Astrocyte (in vitro differentiated cells and primary cell): Measurements from ENCODE around the gene AVPR2. TPM values are rescaled to one million over a fixed set of nuclear protein-coding genes. Genes with fewer than 3 reads are reported as not detected.

Source experiments
- DNase-seq: peaks from one replicate; pipeline ENCODE4 v3.0.0-alpha.2; 2010; ENCODE audit warnings: low read depth
- FAIRE-seq: peaks from 2 replicates; lab custom pipeline; 2011; peaks lifted over from hg19 to GRCh38; lab: Jason Lieb, UNC
- H2AFZ ChIP-seq: 2 replicates; pipeline ENCODE4 v1.6.0; 2012; ENCODE audit warnings: low read depth, low read length, inconsistent platforms
- H3K27ac ChIP-seq: 2 replicates; pipeline ENCODE4 v1.5.1; 2011; ENCODE audit warnings: low read depth, low read length, inconsistent platforms
- H3K27me3 ChIP-seq: 2 replicates; pipeline ENCODE4 v1.6.0; 2011; ENCODE audit warnings: low read length, inconsistent platforms; ENCODE audit not compliant: insufficient read depth
- H3K36me3 ChIP-seq: 2 replicates; pipeline ENCODE4 v1.5.1; 2011; ENCODE audit warnings: low read length, inconsistent platforms; ENCODE audit not compliant: insufficient read depth
- H3K4me1 ChIP-seq: 2 replicates; pipeline ENCODE4 v1.5.1; 2011; ENCODE audit warnings: low read length, inconsistent platforms; ENCODE audit not compliant: insufficient read depth
- H3K4me2 ChIP-seq: 2 replicates; pipeline ENCODE4 v1.6.0; 2012; ENCODE audit warnings: low read length, inconsistent platforms
- H3K4me3 ChIP-seq: 2 replicates; pipeline ENCODE4 v1.5.1; 2011; ENCODE audit warnings: low read depth, mild to moderate bottlenecking, low read length, inconsistent platforms; ENCODE audit not compliant: insufficient read depth
- H3K79me2 ChIP-seq: 2 replicates; pipeline ENCODE4 v1.6.0; 2012; ENCODE audit warnings: mild to moderate bottlenecking, low read length, inconsistent platforms; ENCODE audit not compliant: insufficient read depth
- H3K9ac ChIP-seq: 2 replicates; pipeline ENCODE4 v1.6.0; 2012; ENCODE audit warnings: mild to moderate bottlenecking, low read length, inconsistent platforms
- H3K9me3 ChIP-seq: 2 replicates; pipeline ENCODE4 v1.5.1; 2012; ENCODE audit warnings: low read depth, mild to moderate bottlenecking, low read length, inconsistent platforms; ENCODE audit not compliant: insufficient read depth
- H4K20me1 ChIP-seq: 2 replicates; pipeline ENCODE4 v1.6.0; 2012; ENCODE audit warnings: low read length, inconsistent platforms; ENCODE audit not compliant: insufficient read depth
- H3K27ac Mint-ChIP-seq: one replicate; pipeline ENCODE4 v1.8.0; 2021; ENCODE audit warnings: mild to moderate bottlenecking, mixed read lengths; ENCODE audit not compliant: unreplicated experiment
- H3K27me3 Mint-ChIP-seq: one replicate; pipeline ENCODE4 v1.8.0; 2021; ENCODE audit warnings: low read depth, mixed read lengths; ENCODE audit not compliant: unreplicated experiment
- H3K36me3 Mint-ChIP-seq: one replicate; pipeline ENCODE4 v1.8.0; 2021; ENCODE audit warnings: low read depth, mixed read lengths; ENCODE audit not compliant: unreplicated experiment
- H3K4me1 Mint-ChIP-seq: one replicate; pipeline ENCODE4 v1.8.0; 2021; ENCODE audit warnings: low read depth, mixed read lengths; ENCODE audit not compliant: unreplicated experiment
- H3K4me3 Mint-ChIP-seq: one replicate; pipeline ENCODE4 v1.8.0; 2021; ENCODE audit warnings: mild to moderate bottlenecking, moderate library complexity, mixed read lengths; ENCODE audit not compliant: unreplicated experiment
- H3K9me3 Mint-ChIP-seq: one replicate; pipeline ENCODE4 v1.8.0; 2021; ENCODE audit warnings: mild to moderate bottlenecking, mixed read lengths; ENCODE audit not compliant: unreplicated experiment
- EZH2 ChIP-seq: IDR thresholded peaks from 2 replicates; pipeline ENCODE4 v1.6.1; 2012; ENCODE audit warnings: mild to moderate bottlenecking, low read length, inconsistent platforms; ENCODE audit not compliant: insufficient read depth
- total RNA-seq: library from RNA; stranded (reverse); gene quantifications from 2 replicates; pipeline ENCODE4 v1.2.1, GENCODE V29; 2021
- TF ChIP-seq, protein P1 (sequence below): IDR thresholded peaks from 2 replicates; pipeline ENCODE4 v1.5.1; 2011; ENCODE audit warnings: low read depth, mild to moderate bottlenecking, inconsistent platforms, low read length, moderate library complexity; ENCODE audit not compliant: insufficient read depth

AVPR2 gene
- total RNA-seq, 1 donor from 2014 or later: not detected

- H3K27me3 Mint-ChIP-seq: no peaks in the 10 kb centered on the region
- no peak for DNase-seq
- no peak overlapping the region for H2AFZ ChIP-seq
- no peaks in the 10 kb centered on the region for H3K4me1 ChIP-seq
- no peaks in the 10 kb centered on the region for H3K79me2 ChIP-seq
- no peaks in the 10 kb centered on the region for H4K20me1 ChIP-seq
- H3K36me3 ChIP-seq: no peaks in the 10 kb centered on the region
- TF ChIP-seq EZH2: no peak
- TF ChIP-seq, protein P1, sequence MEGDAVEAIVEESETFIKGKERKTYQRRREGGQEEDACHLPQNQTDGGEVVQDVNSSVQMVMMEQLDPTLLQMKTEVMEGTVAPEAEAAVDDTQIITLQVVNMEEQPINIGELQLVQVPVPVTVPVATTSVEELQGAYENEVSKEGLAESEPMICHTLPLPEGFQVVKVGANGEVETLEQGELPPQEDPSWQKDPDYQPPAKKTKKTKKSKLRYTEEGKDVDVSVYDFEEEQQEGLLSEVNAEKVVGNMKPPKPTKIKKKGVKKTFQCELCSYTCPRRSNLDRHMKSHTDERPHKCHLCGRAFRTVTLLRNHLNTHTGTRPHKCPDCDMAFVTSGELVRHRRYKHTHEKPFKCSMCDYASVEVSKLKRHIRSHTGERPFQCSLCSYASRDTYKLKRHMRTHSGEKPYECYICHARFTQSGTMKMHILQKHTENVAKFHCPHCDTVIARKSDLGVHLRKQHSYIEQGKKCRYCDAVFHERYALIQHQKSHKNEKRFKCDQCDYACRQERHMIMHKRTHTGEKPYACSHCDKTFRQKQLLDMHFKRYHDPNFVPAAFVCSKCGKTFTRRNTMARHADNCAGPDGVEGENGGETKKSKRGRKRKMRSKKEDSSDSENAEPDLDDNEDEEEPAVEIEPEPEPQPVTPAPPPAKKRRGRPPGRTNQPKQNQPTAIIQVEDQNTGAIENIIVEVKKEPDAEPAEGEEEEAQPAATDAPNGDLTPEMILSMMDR: no peak
- no peak overlapping the region for H3K4me3 Mint-ChIP-seq
- H3K36me3 Mint-ChIP-seq: peaks cover 6% of the 10 kb centered on the region
- peaks cover 23% of the 10 kb centered on the region for H3K4me1 Mint-ChIP-seq
- H3K4me3 ChIP-seq: no peak overlapping the region
- no peak for FAIRE-seq
- H3K9me3 ChIP-seq: no peaks in the 10 kb centered on the region
- H3K9ac ChIP-seq: no peak overlapping the region
- H3K27ac Mint-ChIP-seq: no peak overlapping the region
- H3K4me2 ChIP-seq: no peak overlapping the region
- no peak overlapping the region for H3K27ac ChIP-seq
- H3K9me3 Mint-ChIP-seq: no peaks in the 10 kb centered on the region
- H3K27me3 ChIP-seq: peaks cover 6% of the 10 kb centered on the region
Observed at GRCh38 chrX:153873282-153874084, 31.0 kb upstream of the AVPR2 start.

- no peak overlapping the region for H3K4me2 ChIP-seq
- no peak overlapping the region for H3K27ac ChIP-seq
- Mint-ChIP-seq H3K27ac (no peak overlapping the region), H3K4me1 (peaks cover 25% of the 10 kb centered on the region), H3K9me3 (no peaks in the 10 kb centered on the region), H3K27me3 (no peaks in the 10 kb centered on the region), H3K4me3 (no peak overlapping the region), H3K36me3 (peaks cover 6% of the 10 kb centered on the region)
- no peak overlapping the region for H2AFZ ChIP-seq
- H4K20me1 ChIP-seq: no peaks in the 10 kb centered on the region
- H3K9ac ChIP-seq: no peak overlapping the region
- no peak for DNase-seq
- no peaks in the 10 kb centered on the region for H3K9me3 ChIP-seq
- no peaks in the 10 kb centered on the region for H3K36me3 ChIP-seq
- TF ChIP-seq, protein P1: no peak
- TF ChIP-seq EZH2: no peak
- H3K4me3 ChIP-seq: no peak overlapping the region
- H3K4me1 ChIP-seq: no peaks in the 10 kb centered on the region
- H3K79me2 ChIP-seq: no peaks in the 10 kb centered on the region
- H3K27me3 ChIP-seq: peaks cover 8% of the 10 kb centered on the region
- no peak for FAIRE-seq
Observed at GRCh38 chrX:153874085-153874365, 30.4 kb upstream of the AVPR2 start.
